ENCODE data around the gene ADAM11. TPM values are rescaled to one million over a fixed set of nuclear protein-coding genes. Genes with fewer than 3 reads are reported as not detected.

Gene ADAM11
- total and polyA plus RNA-seq, 2 of the 8 experiments (the other 6 are each of a cell fraction or from before 2014, with no cell fraction given): 2.3 to 2.9 TPM

- no peak for TF ChIP-seq CHD7 (IDR thresholded peaks at IDR 0.05; ENCODE audit: insufficient replicate concordance, low read length)
- TF ChIP-seq RBBP5 (IDR thresholded peaks at IDR 0.05; ENCODE audit: borderline replicate concordance, low read depth, low read length): no peak
- no peak for TF ChIP-seq MAFK (IDR thresholded peaks at IDR 0.05; ENCODE audit: low read depth, low read length)
- TF ChIP-seq ZNF274 (IDR thresholded peaks at IDR 0.05; ENCODE audit: borderline replicate concordance, extremely low read depth, low read length): no peak
- no peak for TF ChIP-seq RAD21 (IDR thresholded peaks at IDR 0.05 in 1 of 2, conservative IDR thresholded peaks at IDR 0.05 in 1 of 2; ENCODE audit: low read depth in 2 of 2, low read length in 2 of 2)
- TF ChIP-seq SIRT6 (IDR thresholded peaks at IDR 0.05; ENCODE audit: low read length): no peak
Measured at GRCh38 chr17:44738214-44738906, 20.4 kb upstream of the ADAM11 start (continued).

Measured in H1 (cell line).